GM21515 (cell line): ENCODE measurements around the gene ZC3H13.
"Not testable (repeated sequence)": the region's sequence is repeated elsewhere in the genome, so short reads cannot be mapped to it uniquely, and the experiment has no call there.

ENCODE experiments used
- ATAC-seq: cut with Tn5 transposase; IDR thresholded peaks from one replicate; pipeline ENCODE4 v1.9.1; 2021; ENCODE audit not compliant: unreplicated experiment

ZC3H13 gene

DNA sequence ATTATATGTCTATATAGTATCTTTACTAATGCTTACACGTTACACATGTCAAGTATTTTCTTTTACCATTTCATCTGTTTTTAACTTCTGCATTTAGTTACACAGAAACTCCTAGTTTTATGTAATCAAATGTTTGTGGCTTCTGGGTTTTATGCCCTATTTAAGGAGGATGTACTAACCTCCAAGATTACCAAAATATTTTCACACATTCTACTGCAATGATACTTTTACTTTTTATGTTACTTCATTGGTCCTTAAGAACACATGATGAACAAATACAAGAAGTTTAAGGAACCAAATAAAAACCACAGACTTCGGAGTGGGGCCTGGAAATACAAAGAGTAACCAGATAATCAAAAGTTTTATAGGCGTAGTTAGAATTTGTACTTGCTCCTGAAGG is 37.2 kb downstream of the ZC3H13 start:
- ATAC-seq: no peak

DNA sequence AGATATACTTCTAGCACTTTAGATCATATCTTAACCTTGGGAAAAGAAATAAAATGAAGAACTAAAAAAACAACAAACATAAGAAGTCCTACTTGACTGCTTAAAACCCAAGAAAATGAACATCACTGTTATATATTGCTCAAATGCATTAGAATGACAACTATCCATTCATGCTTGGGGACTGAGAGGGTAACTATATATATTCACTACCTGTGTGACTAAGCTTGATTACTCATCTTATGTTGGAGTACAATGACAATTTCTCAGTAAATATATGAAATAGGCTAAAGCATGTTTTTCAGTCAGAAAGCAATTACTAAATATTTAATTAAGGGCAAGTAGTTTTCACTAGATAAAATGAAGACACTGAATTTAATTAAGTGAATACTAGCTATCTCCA is 40.1 kb downstream of the ZC3H13 start:
- no peak for ATAC-seq

DNA sequence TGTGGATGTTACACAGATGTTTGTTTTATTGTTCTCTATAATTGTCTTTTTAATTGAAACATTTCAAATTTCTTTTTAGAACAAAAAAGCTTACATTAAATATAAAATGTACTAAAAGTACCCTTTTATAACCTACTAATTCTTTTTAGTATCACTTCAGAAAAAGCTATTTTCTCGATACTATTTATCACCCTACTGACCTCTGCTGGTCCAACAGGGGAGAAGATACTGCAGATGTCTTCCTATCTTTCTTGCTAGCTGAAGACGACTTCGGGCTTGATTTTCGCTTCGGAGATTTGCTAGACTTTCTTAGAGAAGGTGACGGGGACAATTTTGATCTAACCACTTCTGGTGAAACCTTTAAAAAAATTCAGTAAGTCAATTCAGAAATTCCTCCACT is 42.4 kb downstream of the ZC3H13 start:
- no peak for ATAC-seq

DNA sequence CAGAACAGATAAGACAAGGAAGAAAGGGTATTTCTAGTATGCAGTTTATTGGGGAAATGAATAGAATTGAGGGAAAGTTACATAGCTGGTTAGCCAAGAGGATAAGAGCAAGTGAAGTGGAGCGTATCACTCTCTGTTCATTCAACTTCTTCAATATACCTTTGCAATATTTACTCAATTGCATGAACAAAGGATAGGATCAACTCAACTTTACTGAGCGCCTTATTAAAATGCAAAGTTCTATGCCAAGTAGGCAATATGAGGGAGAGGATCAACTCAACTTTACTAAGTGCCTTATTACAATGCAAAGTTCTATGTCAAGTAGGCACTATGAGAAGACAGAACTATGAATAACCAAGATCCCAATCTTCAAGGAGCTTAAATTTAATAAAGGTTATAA is 43.9 kb downstream of the ZC3H13 start:
- no peak for ATAC-seq

DNA sequence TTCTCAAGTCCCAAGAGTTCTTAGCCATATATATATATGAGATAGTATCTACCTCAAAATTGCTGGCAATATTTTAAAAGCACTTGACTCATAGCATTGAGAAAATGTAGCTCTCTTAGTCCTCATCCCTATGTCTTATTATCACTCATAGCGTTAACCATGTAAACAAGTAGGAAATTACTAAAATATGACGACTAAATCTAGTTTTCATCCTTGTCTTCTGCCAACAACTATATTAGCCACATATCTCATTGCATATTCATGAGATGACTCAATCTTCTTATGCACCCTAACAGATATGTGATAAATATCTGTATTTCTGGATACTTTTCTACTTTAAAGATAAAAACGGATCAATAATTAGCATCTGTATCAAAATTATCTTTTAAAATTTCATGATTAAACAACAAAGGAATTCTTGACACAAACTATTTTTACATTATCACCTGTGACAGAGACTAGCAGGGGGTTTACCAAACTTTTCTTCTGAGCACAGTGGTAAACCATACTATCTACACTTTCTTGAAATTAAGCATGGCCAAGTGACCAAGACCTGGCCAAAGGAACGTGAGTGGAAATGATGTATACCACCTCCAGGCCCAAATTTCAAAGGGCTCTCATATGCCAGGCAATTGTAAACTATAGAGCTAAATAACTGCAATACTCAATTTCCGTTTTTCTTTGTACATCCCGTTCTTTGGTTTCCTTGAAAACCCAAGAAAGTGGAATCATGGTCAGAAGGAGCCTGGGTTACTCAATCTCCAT is 45.7 kb downstream of the ZC3H13 start:
- no peak for ATAC-seq

DNA sequence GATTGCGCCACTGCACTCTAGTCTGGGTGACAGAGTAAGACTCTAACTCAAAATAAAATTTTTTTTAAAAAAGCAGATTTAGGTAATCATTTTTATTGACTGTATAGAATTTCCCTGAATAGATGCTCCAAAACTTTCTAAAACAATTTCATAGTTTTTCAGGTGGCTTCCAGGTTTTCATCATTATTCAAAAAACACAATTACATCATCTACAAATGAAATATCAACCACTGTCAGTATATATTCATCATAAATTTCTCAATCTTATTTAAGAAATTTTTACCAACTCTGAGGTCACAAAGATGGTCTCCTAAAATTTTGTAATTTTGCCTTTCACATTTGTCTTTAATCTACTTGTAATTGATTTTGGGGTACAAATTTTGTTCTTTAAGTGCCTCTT is 48.1 kb downstream of the ZC3H13 start:
- ATAC-seq: no peak

DNA sequence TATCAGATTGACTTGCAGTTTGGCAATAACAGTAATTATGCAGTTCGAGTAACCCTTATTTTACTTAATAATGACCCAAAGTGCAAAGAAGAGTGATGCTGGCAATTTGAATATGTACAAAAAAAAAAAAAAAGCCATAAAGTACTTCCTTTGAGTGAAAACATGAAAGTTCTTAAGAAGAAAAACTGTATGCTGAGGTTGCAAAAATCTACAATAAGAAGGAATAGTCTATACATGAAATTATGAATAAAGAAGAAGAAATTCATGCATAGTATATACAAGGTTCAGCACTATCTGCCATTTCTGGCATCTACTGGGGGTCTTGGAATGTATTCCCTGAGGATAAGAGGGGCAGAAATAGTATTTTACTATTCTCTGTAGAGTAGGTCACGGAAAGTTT is 55.9 kb downstream of the ZC3H13 start:
- no peak for ATAC-seq

DNA sequence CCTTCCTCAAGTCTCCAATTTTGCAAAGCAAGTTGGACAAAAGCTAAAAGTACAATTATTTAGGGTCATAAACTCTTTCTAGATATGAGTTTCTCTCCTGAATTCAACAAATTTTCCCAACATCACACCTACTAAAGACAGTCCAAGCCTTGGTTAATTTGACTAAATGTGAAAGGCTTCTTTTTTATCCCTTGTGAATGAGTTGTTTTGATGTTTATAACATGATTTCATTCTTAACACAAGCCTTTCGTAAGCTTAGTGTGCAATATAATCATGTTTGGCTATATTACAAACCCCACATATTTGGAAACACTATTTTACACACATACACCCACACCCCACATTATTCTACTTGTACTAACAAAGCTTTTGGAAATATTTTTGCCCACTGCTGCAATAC is 57.3 kb downstream of the ZC3H13 start:
- ATAC-seq: no peak

DNA sequence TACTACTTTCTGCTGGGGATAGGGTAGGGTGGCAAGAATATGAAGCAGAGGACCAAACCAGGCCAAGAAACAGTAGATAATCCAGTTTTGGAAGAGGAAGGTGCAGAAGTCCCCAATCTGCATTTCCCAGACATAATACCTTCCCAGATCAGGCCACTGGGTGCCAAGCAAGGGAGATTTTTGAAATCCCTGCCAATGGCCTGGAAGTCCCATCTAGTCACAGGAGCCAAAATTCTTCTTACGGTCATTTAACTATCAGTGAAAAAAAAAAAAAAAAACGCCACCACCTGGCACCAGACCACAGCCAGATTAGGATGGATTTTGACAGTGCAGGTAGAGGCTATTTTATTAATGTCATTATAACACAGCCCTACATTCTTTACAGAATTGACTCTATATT is 57.8 kb downstream of the ZC3H13 start:
- ATAC-seq: no peak

DNA sequence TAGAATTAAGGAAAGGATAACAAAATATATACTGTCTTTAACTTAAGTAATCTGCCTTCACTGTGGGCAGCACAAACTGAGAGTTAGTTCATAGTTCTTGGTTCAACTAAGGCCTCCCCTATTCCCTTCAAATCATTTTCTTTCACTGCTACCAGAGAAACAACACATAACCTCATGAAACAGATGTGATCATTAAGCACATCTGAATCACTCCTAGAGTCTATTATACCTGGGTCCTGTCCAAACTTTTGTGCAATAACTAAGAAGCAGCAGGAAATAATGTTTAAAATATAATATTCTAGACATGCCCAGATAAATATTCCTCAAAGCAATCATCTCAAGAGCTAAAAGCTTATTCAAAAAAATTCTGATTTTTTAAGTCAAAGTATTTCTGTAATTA is 62.9 kb downstream of the ZC3H13 start:
- no peak for ATAC-seq

DNA sequence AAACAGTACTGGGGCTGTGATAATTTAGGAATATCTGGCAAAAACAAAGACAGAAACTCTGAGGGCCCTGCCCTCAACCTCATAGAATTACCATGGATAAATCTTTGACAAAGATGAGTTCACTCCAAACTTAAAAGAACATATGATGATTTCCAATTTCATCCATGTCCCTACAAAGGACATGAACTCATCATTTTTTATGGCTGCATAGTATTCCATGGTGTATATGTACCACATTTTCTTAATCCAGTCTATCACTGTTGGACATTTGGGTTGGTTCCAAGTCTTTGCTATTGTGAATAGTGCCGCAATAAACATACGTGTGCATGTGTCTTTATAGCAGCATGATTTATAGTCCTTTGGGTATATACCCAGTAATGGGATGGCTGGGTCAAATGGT is 71.4 kb downstream of the ZC3H13 start:
- not testable (repeated sequence) for ATAC-seq

DNA sequence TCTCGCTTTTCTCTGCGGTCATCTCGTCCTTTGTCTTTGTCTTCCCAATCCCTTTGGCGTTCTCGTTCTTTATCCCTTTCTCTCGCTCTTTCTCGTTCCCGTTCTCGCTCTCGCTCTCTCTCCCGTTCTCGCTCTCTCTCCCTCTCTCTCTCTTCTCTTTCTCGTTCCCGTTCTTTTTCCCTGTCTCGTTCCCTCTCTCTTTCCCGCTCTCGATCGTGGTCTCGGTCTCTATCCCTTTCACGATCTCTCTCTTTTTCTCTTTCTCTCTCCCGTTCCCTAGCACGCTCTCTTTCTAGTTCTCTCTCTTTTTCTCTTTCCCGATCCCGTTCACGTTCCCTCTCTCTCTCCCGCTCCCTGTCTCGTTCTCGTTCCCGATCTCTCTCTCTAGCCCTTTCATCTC is 77.2 kb downstream of the ZC3H13 start:
- no peak for ATAC-seq

DNA sequence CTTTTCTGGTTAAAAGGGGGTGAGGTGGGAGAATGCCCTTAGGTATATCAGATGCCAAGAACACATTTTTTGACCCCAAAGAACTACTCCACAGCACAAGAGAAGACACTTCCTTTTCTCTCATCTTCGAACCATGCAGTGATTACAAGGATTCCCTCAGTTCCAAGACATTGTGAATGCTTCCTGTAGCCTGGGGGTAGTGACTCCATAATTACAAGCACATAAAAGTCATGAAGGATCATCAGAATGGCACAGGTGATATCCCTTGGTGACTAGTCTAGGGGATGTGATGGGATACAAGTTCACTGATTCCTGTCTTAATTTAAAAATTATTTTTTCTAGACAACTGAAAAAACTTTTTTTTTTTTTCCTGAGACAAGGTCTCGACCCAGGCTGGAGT is 78.0 kb downstream of the ZC3H13 start:
- ATAC-seq: no peak

DNA sequence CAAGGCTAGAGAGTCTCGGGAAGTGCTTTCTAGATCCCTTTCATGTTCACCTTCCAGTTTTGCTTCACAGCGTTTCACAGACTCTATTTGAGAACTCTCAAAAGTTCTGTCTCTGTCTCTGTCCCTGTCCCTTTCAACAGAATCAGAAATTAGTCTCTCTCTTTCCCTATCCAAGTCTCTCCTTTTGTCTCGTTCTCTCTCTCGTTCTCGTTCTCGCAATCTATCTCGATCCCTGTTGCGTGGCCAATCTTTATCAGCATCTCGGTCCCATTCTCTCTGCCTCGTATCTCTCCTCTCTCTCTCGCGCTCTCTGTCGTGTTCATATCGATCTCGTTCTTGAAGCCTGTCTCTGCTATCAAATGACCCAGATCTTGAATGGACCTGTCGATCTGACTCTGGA is 85.0 kb downstream of the ZC3H13 start:
- no peak for ATAC-seq

DNA sequence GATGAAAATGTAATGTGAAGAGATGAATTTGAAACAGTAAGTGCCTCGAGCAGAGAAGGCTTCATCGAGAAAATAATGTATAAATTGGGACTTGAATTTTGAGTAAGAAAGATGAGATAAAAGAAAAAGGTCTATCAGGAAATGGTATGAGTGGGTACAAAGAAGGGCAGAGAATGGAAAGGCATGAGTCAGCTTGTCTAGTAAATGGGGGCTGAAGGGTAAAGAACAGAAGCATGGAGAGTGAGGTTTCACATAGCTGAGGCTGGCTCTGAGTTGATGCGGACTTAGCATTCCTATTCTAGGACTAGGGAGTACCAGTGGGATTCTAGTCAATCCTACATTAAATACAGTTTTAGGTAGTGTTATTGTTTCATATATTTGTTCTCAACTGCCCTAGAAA is 85.8 kb downstream of the ZC3H13 start:
- no peak for ATAC-seq

DNA sequence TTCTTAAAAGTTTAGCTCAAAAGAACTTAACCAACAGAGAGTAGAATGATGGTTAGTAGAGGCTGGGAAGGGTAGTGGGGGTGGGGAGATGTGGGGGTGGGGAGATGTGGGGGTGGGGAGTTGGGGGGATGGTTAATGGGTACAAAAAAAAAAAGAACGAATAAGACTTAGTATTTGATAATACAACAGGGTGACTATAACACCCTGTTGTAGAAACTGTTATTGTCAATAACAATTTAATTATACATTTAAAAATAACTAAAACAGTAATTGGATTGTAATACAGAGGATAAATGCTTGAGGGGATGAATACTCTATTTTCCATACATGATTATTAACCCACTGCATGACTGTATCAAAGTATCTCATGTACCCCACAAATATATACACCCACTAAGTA is 91.1 kb downstream of the ZC3H13 start:
- no peak for ATAC-seq

DNA sequence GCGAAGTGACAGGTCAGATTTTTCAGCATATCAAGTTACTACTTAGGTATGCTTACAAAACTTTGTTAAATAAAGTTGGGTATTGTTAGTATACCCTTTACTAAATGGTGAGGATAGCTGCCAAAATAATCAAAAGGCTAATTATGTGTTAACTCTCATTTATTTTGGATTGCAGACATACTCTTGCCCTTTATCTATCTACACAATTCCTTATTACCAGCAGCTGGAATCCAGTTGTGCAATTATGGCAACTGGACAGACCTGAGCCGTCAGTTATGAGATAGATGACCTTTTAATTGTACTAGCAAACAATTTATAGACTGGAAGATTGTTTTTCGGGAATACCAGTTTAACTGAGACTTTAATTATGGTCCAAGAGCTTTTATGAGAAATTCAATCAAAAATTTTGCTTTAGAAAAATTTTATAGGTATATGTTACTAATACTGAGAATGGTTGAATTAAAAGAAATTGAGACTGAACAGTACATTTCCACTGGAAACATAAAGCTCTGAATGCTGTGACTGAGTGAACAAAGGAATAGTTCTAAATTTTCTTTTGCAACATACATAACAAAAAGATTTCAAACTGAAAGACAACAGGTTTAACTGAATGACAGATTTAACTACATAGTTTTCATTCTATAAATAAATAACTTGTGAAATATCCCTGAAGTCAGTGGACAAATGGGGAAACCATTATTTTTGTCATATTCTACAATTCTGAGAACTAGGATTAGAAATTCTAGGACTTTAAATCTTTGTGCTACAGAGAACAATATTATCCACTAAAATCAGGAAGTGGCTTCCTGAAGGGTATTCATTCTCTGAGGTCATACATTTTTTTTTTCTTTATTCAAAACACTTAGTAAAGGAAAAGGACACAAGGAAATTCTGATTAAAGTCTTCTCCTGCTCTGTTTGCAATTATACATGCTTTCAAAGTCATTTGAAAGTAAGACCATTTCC is 97.4 kb downstream of the ZC3H13 start:
- ATAC-seq: no peak

DNA sequence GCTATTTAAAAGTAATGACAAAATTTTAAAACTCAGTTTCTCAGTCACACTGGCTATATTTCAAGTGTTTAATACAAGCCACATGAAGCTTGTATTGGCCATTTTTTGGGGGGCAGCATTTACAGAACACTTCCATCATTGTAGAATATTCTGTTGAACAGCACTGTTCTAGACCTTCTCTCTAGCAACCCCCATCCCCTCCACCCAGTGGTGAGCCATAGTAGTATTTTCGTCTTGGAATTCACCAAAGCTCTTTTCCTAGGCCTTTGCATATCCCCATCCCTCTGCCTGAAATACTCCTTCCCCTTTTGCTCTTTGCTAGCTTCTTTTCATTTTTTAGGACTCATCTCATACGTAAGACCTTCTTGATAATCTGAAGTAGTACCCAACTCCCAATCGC is 99.5 kb downstream of the ZC3H13 start:
- no peak for ATAC-seq

DNA sequence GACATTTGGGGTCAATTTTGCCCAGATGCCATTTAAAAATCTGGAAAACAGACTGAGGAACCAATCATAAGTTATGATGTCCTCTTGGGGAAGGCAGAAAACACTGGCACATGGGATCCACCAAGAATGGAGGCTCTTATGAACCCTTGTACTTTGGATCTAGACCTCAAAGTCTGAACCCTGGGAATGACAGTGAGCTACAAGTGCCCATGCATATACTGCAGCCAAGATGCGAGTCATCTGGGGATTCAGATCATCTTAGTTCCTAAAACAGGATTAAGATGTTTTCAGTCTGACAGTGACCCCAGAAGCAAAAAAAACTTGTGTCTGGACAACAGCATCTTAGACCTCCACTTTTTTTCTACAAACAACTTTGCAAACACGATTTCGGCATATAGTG is 100.8 kb downstream of the ZC3H13 start:
- no peak for ATAC-seq

DNA sequence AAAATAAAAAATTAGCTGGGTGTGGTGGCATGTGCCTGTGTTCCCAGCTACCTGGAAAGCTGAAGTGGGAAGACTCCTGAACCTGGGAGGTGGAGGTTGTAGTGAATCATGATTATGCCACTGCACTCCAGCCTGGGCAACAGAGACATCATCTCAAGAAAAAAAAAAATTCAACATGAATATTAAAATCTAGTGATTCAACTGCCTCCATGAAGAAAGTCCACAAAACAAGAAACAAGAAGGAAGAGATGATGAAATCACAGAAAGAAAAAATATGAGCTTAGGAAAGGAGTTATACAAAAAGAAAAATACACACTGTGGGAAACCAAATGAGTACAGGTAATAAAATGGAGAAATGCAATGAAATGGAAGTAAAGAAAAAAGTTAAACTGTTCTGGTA is 101.4 kb downstream of the ZC3H13 start:
- ATAC-seq: no peak

DNA sequence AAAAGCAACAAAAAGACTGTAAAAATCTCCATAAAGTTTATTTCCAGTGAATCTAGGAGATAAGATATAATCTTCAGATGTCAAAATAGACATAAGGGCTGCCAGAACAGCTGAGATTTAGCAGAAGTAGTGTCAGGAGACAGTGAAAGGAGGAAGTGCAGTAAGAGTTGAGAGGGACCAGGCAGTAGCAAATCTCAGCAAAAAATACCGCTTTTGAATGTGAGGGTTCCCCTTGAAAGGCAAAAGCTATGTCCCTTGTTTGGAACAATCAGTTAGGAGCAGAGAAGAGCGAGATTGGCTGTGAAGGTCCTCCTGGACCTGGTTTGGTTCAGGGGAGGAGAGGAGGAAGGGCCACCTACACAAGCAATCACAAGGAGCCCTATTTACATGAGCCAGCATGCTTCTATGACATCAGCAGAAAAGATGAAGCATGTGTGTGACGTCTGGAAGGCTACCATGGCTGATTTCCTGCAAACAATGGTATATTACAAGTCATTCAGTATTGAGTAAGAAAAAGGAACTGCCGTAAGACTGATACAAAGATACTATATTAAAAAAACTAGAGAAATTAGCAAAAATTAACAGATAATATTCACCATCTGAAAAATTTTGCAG is 102.1 kb downstream of the ZC3H13 start:
- no peak for ATAC-seq

DNA sequence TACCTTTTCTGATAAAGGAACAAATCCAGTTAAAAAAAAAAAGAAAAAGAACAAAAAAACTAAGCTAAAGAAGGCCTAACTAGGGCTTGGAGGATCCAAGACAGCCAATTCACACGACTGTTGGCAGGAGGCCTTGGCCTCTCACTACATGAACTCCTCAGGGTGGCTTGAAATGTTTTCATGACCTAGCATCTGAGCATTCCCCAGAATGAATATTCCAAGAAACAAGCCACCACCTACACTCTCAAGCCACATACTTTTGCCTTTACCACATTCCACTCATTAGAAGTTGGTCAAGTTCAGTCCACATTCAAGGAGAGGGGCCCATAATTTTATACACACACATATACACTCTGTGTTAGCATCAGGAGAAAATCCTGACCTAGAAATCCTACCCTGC is 103.4 kb downstream of the ZC3H13 start:
- no peak for ATAC-seq
